NCI-H2107 (cell line): ENCODE measurements around the gene SCRN1.

Experiments
- DNase-seq: peaks from one replicate; lab custom pipeline; 2025; lab: John Stamatoyannopoulos, UW

SCRN1 gene

DNA sequence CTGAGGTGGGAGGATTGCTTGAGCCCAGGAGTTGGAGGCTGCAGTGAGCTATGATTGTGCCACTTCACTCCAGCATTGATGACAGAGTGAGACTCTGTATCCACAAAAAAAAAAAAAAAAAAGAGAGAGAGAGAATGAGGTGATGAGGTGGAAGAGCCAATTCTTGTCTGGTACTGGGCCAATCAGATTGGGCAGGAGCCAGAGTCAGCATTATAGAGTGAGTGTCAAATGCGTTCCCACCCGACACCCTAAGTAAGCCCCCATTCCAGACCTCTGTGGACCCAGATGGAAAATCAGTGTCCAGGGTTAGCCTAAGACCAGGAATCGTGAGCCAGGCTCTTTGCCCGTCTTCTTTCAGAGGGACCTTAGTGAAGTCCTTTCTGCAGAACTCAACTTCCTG is 99.3 kb downstream of the SCRN1 start:
- no peak for DNase-seq

DNA sequence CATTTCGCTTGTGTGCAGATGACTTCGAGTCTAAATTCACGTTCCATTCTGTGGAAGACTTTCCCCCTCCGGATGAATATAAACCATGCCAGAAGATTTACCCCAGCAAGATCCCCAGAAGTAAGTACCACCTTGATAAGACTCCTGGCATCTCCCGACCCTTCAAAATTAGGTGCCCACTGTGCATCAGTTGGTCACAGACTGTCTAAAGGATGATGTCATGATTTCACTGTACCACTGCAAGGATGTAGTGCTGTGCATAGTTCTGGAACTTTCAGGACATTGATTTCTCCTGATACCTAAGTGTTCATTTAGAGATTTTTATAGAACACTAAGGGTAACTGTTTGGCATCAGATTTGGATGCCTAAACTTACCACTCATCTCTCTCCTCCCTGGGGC is 100.3 kb downstream of the SCRN1 start:
- no peak for DNase-seq

DNA sequence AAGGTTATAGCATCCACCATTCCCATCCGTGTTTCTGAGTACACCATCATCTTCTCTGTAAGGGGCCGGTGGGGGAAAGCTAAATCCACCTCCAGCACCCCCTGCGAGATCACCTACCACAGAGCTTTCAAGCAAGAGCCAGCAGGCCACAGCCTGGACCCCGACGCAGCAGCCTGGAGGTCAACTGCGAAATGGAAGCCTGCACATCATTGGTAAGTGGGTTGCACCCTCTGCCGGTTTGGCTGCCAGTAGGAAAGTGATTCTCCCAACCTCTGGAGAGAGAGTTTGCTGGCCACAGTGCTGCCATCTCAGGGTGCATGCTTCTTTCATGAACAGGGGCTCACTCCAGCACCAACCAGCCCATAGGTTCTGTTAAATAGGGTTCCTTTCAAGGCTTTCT is 101.6 kb downstream of the SCRN1 start:
- DNase-seq, result no peak

DNA sequence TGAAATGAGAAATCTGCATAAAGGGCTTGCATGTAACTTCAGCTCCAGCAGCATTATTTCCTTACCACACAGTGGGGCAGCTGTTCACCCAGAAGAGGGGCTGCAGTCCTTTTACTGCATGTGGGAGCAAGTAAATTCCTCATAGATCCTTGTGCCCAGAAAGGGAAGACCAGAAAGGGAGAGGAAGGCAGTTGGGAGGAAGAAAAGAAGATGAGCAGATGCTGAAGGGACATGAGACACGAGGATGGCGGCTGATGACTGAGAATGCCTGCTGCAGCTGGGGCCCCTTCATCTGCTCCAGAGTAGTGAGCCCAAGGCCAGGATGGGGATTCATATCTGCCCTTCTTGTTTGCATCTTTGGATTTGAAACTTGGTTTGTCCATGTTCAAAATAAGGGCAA is 102.8 kb downstream of the SCRN1 start:
- no peak for DNase-seq

DNA sequence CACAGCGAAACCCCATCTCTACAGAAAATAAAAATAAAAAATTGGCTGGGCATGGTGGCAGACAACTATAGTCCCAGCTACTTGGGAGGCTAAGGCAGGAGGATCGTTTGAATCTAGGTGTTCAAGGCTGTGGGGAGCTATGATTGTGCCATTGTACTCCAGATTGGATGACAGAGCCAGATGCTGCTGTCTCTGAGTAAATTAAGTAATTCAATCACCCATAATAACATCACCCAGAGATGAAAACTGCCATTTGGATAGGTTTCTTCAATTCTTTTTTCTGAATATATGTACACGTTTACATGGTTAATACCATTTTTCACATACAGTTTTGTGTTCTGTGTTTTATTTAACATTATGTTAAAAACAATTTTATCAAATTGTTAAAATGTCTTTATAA is 104.0 kb downstream of the SCRN1 start:
- no peak for DNase-seq

DNA sequence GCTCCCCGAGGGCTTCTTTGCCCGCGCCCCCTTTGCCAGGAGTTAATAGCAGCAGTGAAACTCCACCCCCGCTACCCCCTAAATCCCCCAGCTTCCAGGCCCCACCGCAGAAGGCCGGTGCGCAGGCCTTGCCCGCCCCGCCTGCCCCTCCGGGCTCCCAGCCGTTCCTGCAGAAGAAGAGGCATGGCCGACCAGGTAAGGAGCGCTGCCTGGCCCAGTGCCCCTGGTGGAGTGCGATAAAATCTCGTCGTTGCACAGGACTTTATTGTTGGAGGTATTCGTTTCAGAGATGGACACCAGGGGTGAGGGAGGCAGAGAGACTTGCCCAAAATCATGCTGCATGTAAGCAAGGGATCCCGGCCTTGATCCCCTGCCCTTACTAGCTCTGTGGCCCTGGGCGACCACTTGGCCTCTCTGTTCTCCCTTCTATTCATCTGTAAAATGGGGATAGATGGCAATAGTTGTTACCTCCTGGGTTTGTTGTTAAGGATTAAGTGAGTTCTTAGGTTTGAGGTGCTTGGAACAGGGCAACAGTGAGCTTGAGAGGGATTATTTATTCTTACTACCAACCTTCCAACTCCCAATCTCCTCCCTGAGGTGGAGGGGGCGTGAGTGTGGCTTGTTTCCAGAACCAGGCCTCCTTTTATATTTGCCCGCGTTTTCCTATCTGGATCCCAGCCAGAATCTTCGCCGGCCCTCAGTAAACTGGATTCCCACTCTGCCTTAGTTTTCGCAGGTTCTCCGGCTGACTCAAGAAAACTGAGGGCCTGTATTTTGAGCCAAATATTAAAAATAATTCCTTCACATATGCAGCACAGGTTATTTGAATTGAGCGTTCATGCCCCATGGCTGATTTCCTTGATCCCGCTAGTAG is 105.0 kb downstream of the SCRN1 start:
- no peak for DNase-seq

DNA sequence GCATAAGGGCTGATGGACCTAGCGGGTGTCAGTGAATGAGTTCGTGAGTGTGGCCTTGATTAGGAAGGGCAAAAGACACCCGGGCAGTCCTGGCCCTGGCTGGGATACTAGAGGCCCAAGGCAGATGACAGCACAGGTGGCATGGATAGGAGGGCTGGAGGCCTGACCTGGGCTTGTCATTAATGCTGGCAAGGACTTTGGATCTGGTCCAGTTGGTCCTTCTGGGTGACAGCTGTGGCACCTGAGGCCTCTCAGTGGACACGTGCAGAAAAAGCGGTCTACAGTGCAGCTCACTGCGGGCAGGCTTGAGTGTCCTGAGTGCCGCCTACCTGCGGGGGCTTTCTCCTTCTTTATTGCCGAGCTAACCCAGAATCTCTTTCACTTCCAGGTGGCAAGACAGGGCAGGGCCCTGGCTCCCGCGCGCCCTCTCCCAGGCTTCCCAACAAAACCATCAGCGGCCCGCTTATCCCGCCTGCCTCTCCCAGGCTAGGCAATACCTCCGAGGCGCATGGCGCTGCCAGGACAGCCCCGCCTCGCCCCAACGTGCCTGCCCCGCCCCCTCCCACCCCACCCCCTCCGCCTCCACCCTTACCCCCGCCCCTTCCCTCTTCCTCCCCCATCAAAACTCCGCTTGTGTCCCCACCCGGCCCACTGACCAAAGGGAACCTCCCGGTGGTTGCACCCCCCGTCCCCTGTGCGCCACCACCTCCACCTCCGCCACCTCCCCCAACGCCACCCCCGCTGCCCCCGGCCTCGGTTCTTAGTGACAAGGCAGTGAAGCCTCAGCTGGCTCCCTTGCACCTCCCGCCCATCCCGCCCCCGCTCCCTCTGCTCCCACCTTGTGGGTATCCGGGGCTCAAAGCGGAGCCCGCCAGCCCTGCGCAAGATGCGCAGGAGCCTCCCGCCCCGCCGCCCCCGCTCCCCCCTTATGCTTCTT is 105.9 kb downstream of the SCRN1 start:
- DNase-seq, result no peak

DNA sequence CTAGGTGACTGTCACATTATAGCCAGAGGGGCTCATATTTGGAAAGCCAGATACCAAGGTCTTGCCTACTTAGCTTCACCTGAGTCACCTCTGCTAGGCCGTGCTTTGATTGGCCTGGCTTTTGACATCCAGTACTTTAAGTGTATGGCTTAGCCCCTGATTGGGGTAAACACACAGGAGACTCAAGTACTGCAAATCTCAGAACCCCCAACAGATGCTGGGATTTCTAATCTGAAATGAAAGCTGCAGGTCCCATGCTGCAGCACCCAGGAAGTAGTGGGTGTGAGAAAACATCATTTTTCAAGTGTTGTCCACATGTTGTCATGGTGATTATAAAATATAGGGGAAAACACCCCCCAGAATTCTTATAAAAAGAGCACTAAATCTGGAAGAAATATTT is 107.1 kb downstream of the SCRN1 start:
- DNase-seq, result no peak

DNA sequence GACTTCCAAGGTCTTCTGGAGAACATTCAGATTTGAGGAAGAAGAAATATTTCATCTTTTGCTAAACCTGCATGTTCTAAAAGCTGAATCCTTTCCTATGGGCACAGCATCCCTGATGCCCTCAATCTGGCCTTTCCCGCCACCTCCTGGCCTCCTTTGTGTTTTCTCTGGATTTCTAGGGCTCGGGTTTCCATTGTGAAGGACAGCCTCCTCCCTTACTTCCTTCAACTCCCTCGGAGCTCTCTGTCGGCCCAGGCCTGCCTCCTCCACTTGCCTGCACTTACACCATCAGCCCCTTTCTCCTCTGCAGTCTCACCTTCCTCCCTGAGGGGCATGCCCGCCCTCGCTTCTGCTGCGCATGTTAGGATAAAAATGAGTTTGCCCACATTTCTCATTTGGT is 107.9 kb downstream of the SCRN1 start:
- DNase-seq, result no peak

DNA sequence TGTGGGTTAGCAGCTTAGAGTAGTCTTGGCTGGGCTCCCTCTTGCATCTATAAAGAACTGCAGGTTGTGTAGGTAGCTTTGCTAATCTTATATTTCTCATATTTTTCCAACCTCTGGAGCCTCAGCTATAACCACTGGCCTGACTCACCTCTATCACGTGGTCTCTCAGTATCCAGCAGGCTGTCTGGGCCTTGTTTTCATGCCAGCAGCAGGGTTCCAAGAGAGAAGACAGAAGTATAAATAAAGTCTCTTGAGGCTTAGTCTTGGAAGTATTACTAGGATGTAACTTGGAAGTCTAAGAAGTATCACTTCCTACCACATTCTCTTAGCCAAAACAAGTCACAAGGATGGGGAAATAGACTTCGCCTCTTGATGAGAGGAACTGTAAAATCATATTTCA is 110.0 kb downstream of the SCRN1 start:
- DNase-seq, result no peak

DNA sequence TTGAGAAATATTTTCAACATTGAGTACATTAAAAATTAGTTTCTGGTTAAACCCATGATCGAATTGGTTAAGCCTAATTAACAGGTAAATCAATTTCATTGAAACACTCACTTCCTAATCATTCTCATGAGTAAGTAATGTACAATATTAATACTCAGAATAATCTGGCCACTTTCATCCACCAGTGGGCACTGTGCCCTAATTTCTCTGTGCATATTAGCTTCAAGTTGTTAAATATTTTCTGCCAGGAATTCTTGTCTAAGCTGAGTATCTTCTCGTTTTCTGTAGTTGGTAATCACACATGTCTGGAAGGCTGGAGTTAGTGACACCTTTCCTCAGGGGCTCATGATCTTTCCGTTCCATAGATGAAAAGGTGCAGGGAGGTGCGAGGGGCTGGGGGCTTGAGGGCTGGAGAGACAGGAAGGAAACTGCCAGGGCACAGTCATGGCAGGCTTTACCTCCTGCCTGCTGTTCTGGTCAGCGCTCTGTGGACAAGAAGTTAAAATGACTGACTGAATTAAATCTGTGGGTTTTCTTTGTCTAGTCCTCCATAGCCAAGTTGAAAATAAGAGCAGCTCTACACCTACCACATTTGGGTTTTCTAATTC is 111.4 kb downstream of the SCRN1 start:
- DNase-seq, result peak; percentile 54

DNA sequence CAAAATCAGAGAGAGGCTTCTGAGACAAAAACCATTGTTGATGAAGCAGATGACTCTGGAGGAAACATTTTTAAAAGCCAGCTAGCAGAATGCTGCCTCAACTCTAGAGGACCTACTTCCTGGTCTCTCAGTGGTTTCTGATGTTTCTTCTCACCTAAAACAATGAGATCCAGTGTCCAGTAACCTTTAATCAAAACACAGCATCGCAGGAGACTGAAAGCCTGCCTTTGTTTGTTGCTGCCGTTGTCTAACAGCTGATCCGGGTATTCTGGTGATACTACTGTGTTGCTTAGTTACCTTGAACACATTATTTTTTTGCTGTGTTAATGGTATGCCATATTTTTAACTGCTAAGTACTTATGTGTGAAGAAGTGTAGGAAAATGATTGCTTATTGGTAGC is 112.4 kb downstream of the SCRN1 start:
- DNase-seq, result no peak

DNA sequence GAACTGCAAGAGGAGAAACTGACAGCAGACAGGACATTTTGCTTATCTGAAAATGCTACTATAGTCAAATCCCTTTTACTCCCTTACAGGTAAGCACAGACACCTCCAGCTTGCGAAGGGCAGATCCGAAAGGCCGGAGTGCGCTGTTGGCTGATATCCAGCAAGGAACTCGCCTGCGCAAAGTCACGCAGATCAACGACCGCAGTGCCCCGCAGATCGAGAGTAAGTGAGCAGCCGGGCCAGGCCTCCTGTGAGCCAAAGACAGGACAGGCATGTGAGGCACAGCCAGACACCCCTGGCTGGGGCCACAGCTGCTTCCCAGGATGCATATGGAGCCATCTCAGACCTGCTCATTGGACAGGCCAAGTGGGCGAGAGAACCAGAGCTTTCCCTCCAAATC is 113.9 kb downstream of the SCRN1 start:
- DNase-seq, result no peak

DNA sequence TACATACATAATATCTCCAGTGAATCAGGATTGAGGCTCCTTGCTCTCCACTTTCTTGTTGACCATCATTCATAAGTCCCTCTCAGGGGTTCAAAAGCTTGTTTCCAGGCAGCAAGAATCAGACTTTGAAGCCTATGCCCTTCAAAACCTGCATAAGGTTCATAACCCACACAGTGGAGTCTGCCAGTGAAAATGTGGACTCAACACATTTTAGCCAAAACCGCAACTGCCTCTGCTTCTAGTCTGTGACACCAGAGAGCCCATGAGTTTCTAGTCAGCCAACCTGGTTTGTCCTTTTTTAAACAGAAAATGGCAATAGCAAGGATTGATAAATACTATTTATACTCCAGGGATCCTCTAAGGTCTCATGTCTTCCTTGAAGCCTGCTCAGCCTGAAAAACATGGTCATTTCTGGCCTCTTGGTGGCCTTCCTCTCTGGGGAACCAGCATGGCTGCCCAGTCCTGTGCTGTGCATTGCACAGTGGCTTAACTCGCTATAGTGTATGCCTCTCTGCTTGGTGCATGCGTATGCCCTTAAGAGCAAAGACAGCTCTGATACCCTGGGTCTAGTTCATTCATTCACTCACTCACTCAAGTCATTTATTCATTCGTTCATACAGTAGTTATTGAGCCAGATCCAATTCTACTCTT is 115.8 kb downstream of the SCRN1 start:
- DNase-seq, result no peak

DNA sequence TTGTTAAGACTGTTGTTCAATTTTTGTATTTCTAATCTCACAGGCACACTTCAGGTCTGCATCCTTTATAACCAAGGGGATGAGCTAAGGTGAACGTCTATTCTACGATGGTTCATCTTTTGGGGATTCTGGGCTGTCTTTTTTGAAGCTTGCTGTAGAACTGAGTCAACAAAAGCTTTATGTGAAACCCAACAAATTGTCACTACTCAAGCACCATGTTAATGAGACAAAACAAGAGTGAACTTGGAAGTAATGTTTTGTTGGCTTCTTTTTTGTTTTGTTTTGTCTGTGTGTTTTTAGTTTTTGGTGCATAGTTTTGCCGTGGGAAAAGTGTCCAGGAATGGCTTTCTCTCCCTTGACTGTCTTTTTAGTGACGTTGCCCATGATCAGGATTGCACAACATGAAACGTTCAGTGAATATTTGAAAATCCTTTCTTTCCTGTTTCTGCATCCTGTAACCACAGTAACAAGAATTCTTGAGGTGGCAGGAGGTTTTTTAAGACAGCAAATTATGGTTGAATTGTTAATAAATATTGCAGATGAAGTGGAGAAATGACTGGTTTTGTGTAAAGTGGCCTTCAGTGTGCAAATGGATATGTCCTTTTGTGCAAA is 117.7 kb downstream of the SCRN1 start:
- no peak for DNase-seq
